T-cell (primary cell): ENCODE results near the gene RHOBTB1. TPM values are rescaled to one million over a fixed set of nuclear protein-coding genes. Genes with fewer than 3 reads are reported as not detected.

Experiments used
- ATAC-seq, 4 experiments: fragments of 200-7000 bp in 3 of 4; fragments of 150-1000 bp in 1 of 4; cut with Tn5 transposase; replicated peaks in 1 of 4; 1 replicate in 3 of 4; 2 replicates in 1 of 4; pipeline ENCODE4 v1.10.0; 2021; ENCODE audit warnings: moderate library complexity in 3 of 4, mild to moderate bottlenecking in 2 of 4, moderate number of reproducible peaks in 1 of 4
- CTCF ChIA-PET, 2 donors: fragments of 300-600 bp; sonication (Branson Sonifier 250); formaldehyde crosslinking; loops; one replicate each; lab custom pipeline; 2022; ENCODE audit warnings: antibody characterized with exemption in 2 of 2; lab: Charles Lee
- POLR2A ChIA-PET, 2 donors: fragments of 300-600 bp; sonication (Branson Sonifier 250); formaldehyde crosslinking; loops; one replicate each; lab custom pipeline; 2022; ENCODE audit warnings: antibody characterized with exemption in 2 of 2; lab: Charles Lee
- DNase-seq, 35 experiments: peaks; one replicate each; pipeline versions ENCODE4 v3.0.0 to v3.0.0-alpha.2; 2013 to 2023
- H3K27ac ChIP-seq: one replicate; pipeline ENCODE4 v1.5.1; 2013; ENCODE audit warnings: low read length
- H3K27me3 ChIP-seq, 2 experiments: replicated peaks in 1 of 2; 1 replicate in 1 of 2; 2 replicates in 1 of 2; pipeline versions ENCODE4 v1.6.1 to v1.7.0; 2013; ENCODE audit warnings: low read length in 1 of 2, mixed read lengths in 1 of 2; ENCODE audit not compliant: control insufficient read depth in 2 of 2, insufficient read depth in 2 of 2; ENCODE audit errors: extremely low read depth in 1 of 2
- H3K36me3 ChIP-seq, 2 donors: 1 replicate in 1 of 2; 2 replicates in 1 of 2; pipeline versions ENCODE4 v1.6.1 to v1.7.0; 2013; ENCODE audit warnings: low read length in 1 of 2; ENCODE audit not compliant: control insufficient read depth in 2 of 2, insufficient read depth in 1 of 2; ENCODE audit errors: extremely low read depth in 1 of 2
- H3K4me1 ChIP-seq, 2 experiments: 1 replicate in 1 of 2; 2 replicates in 1 of 2; pipeline versions ENCODE4 v1.6.1 to v1.7.0; 2013; ENCODE audit warnings: low read length in 2 of 2, mixed read lengths in 1 of 2; ENCODE audit not compliant: insufficient read depth in 2 of 2, control insufficient read depth in 1 of 2; ENCODE audit errors: extremely low read depth in 1 of 2
- H3K4me3 ChIP-seq, 2 donors: 1 replicate in 1 of 2; 2 replicates in 1 of 2; pipeline versions ENCODE4 v1.5.1 to v1.7.0; 2013; ENCODE audit warnings: mild to moderate bottlenecking in 2 of 2, low read length in 1 of 2, moderate library complexity in 1 of 2; ENCODE audit not compliant: control insufficient read depth in 1 of 2; ENCODE audit errors: extremely low read depth in 1 of 2
- H3K9me3 ChIP-seq: 2 replicates; pipeline ENCODE4 v1.7.0; 2013
- H3K27ac Mint-ChIP-seq, 2 donors: one replicate each; pipeline ENCODE4 v1.8.0; 2020 to 2021; ENCODE audit warnings: mild to moderate bottlenecking in 2 of 2, mixed read lengths in 2 of 2
- H3K27me3 Mint-ChIP-seq, 2 donors: one replicate each; pipeline ENCODE4 v1.8.0; 2021 to 2022; ENCODE audit warnings: mixed read lengths in 2 of 2
- H3K36me3 Mint-ChIP-seq: one replicate; pipeline ENCODE4 v1.8.0; 2021; ENCODE audit warnings: mixed read lengths
- H3K4me1 Mint-ChIP-seq, 3 donors: one replicate each; pipeline ENCODE4 v1.8.0; 2020 to 2022; ENCODE audit warnings: mixed read lengths in 3 of 3, mild to moderate bottlenecking in 1 of 3
- H3K4me3 Mint-ChIP-seq, 3 donors: one replicate each; pipeline ENCODE4 v1.8.0; 2020 to 2022; ENCODE audit warnings: mild to moderate bottlenecking in 3 of 3, mixed read lengths in 3 of 3, moderate library complexity in 3 of 3
- H3K9me3 Mint-ChIP-seq, 3 donors: one replicate each; pipeline ENCODE4 v1.8.0; 2020 to 2022; ENCODE audit warnings: mixed read lengths in 3 of 3
- WGBS: methylation state at CpG from one replicate; pipeline ENCODE4 v1.1.5; 2013; ENCODE audit warnings: missing lambda C conversion rate; ENCODE audit not compliant: insufficient coverage; 5-methylcytosine and 5-hydroxymethylcytosine counted together
- total RNA-seq, 35 experiments: library from RNA in 6 of 35; stranded (reverse) in 6 of 35; fragments of 120-200 nt in 1 of 35; gene quantifications; one replicate each; pipeline versions ENCODE4 v1.2.1 to v1.2.4 and lab custom pipeline; 2013 to 2026

RHOBTB1 gene
- total RNA-seq, 5 donors from 2014 or later (not counting 1 experiment from before 2014, with no cell fraction given), result 0.09 to 0.75 (median 0.34) TPM; not detected in 1

DNA sequence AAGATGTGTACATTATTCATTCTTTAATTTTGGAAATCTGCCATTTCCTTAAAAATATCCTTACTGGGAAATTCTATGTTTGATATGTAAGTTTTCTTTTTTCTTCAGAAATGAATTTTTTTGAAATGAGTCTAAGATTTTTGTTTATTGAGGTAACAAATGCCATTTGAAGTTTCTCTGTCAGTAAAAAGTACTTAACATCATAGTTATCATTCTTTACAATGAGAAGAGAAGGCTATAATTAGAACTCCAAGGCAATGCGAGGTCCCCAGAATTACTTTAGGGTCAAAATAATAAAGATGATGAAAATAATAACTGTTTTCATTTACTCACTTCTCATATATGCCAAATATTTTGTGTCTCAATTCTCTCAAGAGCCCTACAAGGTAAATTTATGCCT lies 37.0 kb upstream of the RHOBTB1 start:
- Histone ChIP-seq H3K9me3 (no peaks in the 10 kb centered on the region), H3K27me3 (no peaks in the 10 kb centered on the region), H3K4me1 (no peaks in the 10 kb centered on the region), H3K4me3 (no peak overlapping the region), H3K36me3 (no peaks in the 10 kb centered on the region), H3K27ac (no peak overlapping the region)
- Mint-ChIP-seq H3K4me1 (no peaks in the 10 kb centered on the region), H3K36me3 (no peaks in the 10 kb centered on the region), H3K4me3 (no peak overlapping the region), H3K27ac (no peak overlapping the region), H3K9me3 (no peaks in the 10 kb centered on the region), H3K27me3 (peaks cover 0 to 2% of the 10 kb centered on the region in 2 donors)
- CTCF ChIA-PET, result interaction anchor here in 1 of 2 donors (1.5 kb wide), 1 partner anchor 16 kb away, joined by 3 read pairs; no protein-coding TSS in a partner anchor
- no peak for ATAC-seq
- POLR2A ChIA-PET, result interaction anchor here in 1 of 2 donors (0.6 kb wide), 1 partner anchor 15 kb away, joined by 4 read pairs; no protein-coding TSS in a partner anchor
- no CpG with 5 or more reads among the region's 1 CpG for WGBS
- no peak for DNase-seq

DNA sequence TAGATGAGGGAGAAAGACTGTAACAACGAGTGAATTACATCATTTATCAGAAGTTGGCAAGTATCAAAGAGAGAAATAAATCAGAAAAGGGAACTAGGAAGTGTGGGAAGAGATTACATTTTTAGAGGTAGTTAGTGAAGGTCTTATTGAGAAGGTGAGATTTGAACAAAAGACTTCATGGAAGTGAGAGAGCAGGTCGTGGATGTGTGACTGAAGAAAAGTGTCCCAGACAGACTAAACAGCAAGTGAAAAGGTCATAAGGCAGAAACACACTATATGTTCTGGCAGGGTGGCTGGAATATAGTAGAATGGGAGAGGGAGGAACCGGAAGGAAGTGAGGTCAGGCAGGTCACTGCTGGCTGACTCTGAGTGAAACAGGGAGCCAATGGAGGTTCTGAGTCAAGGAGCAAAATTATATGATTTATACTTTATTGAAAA lies 35.7 kb upstream of the RHOBTB1 start:
- ChIA-PET CTCF (interaction anchor here in 1 of 2 donors (1.5 kb wide), 1 partner anchor 15 kb away, joined by 3 read pairs; no protein-coding TSS in a partner anchor), POLR2A (no interaction called here)
- no peaks in the 10 kb centered on the region for H3K36me3 Mint-ChIP-seq
- H3K27me3 Mint-ChIP-seq, result peaks cover 3 to 5% of the 10 kb centered on the region in 2 donors
- H3K27ac Mint-ChIP-seq, result no peak overlapping the region
- 23% methylated on average over 2 of the region's 3 CpGs for WGBS
- H3K4me3 Mint-ChIP-seq, result no peak overlapping the region
- H3K9me3 Mint-ChIP-seq, result no peaks in the 10 kb centered on the region
- Histone ChIP-seq H3K4me3 (no peak overlapping the region), H3K27me3 (no peaks in the 10 kb centered on the region), H3K4me1 (no peaks in the 10 kb centered on the region), H3K36me3 (no peaks in the 10 kb centered on the region), H3K9me3 (no peaks in the 10 kb centered on the region), H3K27ac (no peak overlapping the region)
- ATAC-seq (no peak), DNase-seq (no peak)
- no peaks in the 10 kb centered on the region for H3K4me1 Mint-ChIP-seq

DNA sequence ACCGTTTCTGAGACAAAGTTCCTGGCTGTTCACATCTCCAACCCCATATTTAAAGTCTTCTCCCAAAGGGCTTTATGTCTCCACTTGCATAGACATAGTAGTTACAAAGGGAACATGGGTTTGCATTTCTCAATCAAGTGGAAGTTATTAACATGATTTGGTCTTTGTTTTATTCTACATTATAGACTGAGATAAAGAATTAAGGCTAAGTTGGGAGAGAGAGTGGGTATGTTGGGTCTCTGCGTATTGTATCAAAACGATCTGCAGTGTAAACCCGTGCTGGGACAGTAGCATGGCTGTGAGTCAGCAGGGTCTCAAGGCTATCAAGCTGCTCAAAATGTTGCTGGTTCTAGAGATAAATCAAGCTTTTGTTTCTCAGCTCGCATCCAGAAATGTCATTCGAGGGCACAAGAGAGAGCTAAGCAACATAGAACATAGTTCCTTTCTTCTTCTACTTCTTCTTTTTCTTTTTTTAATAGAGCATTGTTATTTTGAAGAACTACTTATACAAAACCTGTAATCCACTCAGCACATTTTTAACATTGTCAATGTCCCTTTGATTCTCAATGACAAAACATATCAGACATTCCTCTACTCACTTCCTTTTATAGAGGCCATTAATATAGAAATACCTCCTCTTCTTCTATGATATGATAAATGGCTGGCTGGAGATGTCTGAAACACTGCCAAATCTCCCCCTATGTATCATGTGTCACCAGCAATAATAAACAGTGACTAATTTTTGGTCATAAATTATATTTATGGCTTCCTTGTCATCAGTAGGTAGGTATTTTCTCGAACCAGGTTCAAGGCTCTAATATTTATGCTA lies 34.5 kb upstream of the RHOBTB1 start:
- H3K27ac ChIP-seq, result no peak overlapping the region
- Mint-ChIP-seq H3K27me3 (peaks cover 5 to 10% of the 10 kb centered on the region in 2 donors), H3K4me1 (no peaks in the 10 kb centered on the region), H3K4me3 (no peak overlapping the region), H3K27ac (no peak overlapping the region), H3K9me3 (no peaks in the 10 kb centered on the region), H3K36me3 (no peaks in the 10 kb centered on the region)
- no peak overlapping the region for H3K4me3 ChIP-seq
- H3K36me3 ChIP-seq, result no peaks in the 10 kb centered on the region
- no peak for DNase-seq
- POLR2A ChIA-PET, result no interaction called here
- 62% methylated on average over 4 of the region's 7 CpGs for WGBS
- CTCF ChIA-PET, result no interaction called here
- no peaks in the 10 kb centered on the region for H3K27me3 ChIP-seq
- no peaks in the 10 kb centered on the region for H3K9me3 ChIP-seq
- no peaks in the 10 kb centered on the region for H3K4me1 ChIP-seq
- no peak for ATAC-seq

- no peak for DNase-seq
- no peak overlapping the region for H3K4me3 Mint-ChIP-seq
- no peaks in the 10 kb centered on the region for H3K36me3 Mint-ChIP-seq
- Histone ChIP-seq H3K4me1 (no peaks in the 10 kb centered on the region), H3K27me3 (no peaks in the 10 kb centered on the region), H3K27ac (no peak overlapping the region), H3K9me3 (no peaks in the 10 kb centered on the region), H3K36me3 (no peaks in the 10 kb centered on the region), H3K4me3 (no peak overlapping the region)
- H3K4me1 Mint-ChIP-seq, result no peaks in the 10 kb centered on the region
- ChIA-PET POLR2A (interaction anchor here in 1 of 2 donors (0.5 kb wide), 1 partner anchor 859 kb away, joined by 13 read pairs; no protein-coding TSS in a partner anchor), CTCF (interaction anchor here (0.6 to 0.8 kb wide), 2 partner anchors 13 to 151 kb away, joined by 3 read pairs; no protein-coding TSS in a partner anchor)
- peaks cover 5 to 10% of the 10 kb centered on the region in 2 donors for H3K27me3 Mint-ChIP-seq
- no peak overlapping the region for H3K27ac Mint-ChIP-seq
- no CpG with 5 or more reads among the region's 2 CpGs for WGBS
- no peak for ATAC-seq
- H3K9me3 Mint-ChIP-seq, result no peaks in the 10 kb centered on the region
These were observed 33.5 kb upstream of the RHOBTB1 start for GRCh38 chr10:60977161-60978122.

- DNase-seq (no peak), ATAC-seq (no peak)
- WGBS, result no CpG with 5 or more reads among the region's 2 CpGs
- no peaks in the 10 kb centered on the region for H3K36me3 ChIP-seq
- H3K4me1 Mint-ChIP-seq, result no peaks in the 10 kb centered on the region
- no peak overlapping the region for H3K4me3 Mint-ChIP-seq
- H3K36me3 Mint-ChIP-seq, result no peaks in the 10 kb centered on the region
- H3K27me3 ChIP-seq, result no peaks in the 10 kb centered on the region
- H3K9me3 Mint-ChIP-seq, result no peaks in the 10 kb centered on the region
- no peak overlapping the region for H3K27ac Mint-ChIP-seq
- CTCF ChIA-PET, result interaction anchor here (0.6 to 0.8 kb wide), 2 partner anchors 12 to 150 kb away, joined by 3 read pairs; no protein-coding TSS in a partner anchor
- H3K27me3 Mint-ChIP-seq, result peaks cover 6 to 14% of the 10 kb centered on the region in 2 donors
- H3K4me3 ChIP-seq, result no peak overlapping the region
- no peak overlapping the region for H3K27ac ChIP-seq
- H3K9me3 ChIP-seq, result no peaks in the 10 kb centered on the region
- H3K4me1 ChIP-seq, result no peaks in the 10 kb centered on the region
- POLR2A ChIA-PET, result no interaction called here
These were observed 32.7 kb upstream of the RHOBTB1 start for GRCh38 chr10:60976687-60977086.

DNA sequence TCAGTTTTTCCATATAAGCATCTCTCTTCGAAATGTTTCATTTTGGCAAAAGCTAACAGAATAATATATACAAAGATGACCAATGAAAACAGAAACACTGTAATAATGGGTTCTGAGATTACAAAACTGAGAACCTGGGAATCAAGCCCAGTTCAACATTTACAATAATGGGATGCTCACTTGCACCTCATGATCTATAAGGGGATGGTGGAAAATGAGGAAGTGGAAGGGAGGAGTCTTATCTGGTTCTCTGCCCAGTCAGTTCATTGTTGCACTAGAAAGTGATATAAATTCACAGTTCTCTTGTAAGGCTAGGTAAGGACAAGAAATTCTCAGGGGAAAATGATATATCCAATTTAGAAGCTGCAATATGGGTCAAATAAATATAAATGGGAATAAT lies 31.7 kb upstream of the RHOBTB1 start:
- Histone ChIP-seq H3K36me3 (no peaks in the 10 kb centered on the region), H3K27ac (no peak overlapping the region), H3K4me3 (no peak overlapping the region), H3K27me3 (no peaks in the 10 kb centered on the region), H3K4me1 (no peaks in the 10 kb centered on the region), H3K9me3 (no peaks in the 10 kb centered on the region)
- ChIA-PET CTCF (no interaction called here), POLR2A (no interaction called here)
- no CpG with 5 or more reads among the region's 1 CpG for WGBS
- H3K27me3 Mint-ChIP-seq, result peaks cover 6 to 14% of the 10 kb centered on the region in 2 donors
- DNase-seq (no peak), ATAC-seq (no peak)
- H3K9me3 Mint-ChIP-seq, result no peaks in the 10 kb centered on the region
- H3K4me3 Mint-ChIP-seq, result no peak overlapping the region
- no peaks in the 10 kb centered on the region for H3K4me1 Mint-ChIP-seq
- no peaks in the 10 kb centered on the region for H3K36me3 Mint-ChIP-seq
- H3K27ac Mint-ChIP-seq, result no peak overlapping the region
